HepG2 (cell line): ENCODE measurements around the gene CDC42EP5. TPM values are rescaled to one million over a fixed set of nuclear protein-coding genes. Genes with fewer than 3 reads are reported as not detected.

ENCODE experiments used
- ATAC-seq: fragments of 200-7000 bp; cut with Tn5 transposase; 3 replicates; pipeline ENCODE4 v1.9.1; 2020; ENCODE audit warnings: mild to moderate bottlenecking, moderate library complexity
- BruUV-seq: library from RNA; stranded (reverse); fragments of 400-500 nt; replicated peaks from 2 replicates; lab custom pipeline; 2021; lab: Mats Ljungman, UMichigan
- CTCF ChIA-PET: fragments of 300-600 bp; formaldehyde crosslinking; extraction: SDS; loops from one replicate; lab custom pipeline; 2021; ENCODE audit warnings: low total read pairs, inconsistent platforms, low intra/inter-chr PET ratio; lab: Yijun Ruan, JAX
- POLR2A ChIA-PET: fragments of 350-600 bp; sonication (Branson Sonifier 250); formaldehyde crosslinking; loops from one replicate; lab custom pipeline; 2020; ENCODE audit warnings: antibody characterized with exemption, inconsistent platforms; lab: Yijun Ruan, JAX
- DNase-seq: peaks from one replicate; pipeline ENCODE4 v3.0.0-alpha.2; 2015; ENCODE audit warnings: low spot score
- FAIRE-seq: peaks from 3 replicates; lab custom pipeline; 2011; peaks lifted over from hg19 to GRCh38; lab: Jason Lieb, UNC
- H2AFZ ChIP-seq: one replicate; pipeline ENCODE4 v1.6.1; 2011; ENCODE audit warnings: low read length, inconsistent platforms
- H3K27ac ChIP-seq: fragments of 300-600 bp; 3 replicates; pipeline ENCODE4 v1.8.0; 2011; ENCODE audit warnings: mixed run types, mild to moderate bottlenecking, mixed read lengths, low read length, inconsistent platforms; ENCODE audit not compliant: insufficient read depth; ENCODE audit errors: extremely low read length
- H3K27me3 ChIP-seq, 2 experiments: fragments of 200-600 bp in 1 of 2; 2 replicates in 1 of 2; 3 replicates in 1 of 2; pipeline versions ENCODE4 v1.6.0 to v1.8.0; 2011; ENCODE audit warnings: low read length in 2 of 2, mild to moderate bottlenecking in 2 of 2, moderate library complexity in 2 of 2, inconsistent platforms in 1 of 2; ENCODE audit not compliant: insufficient read depth in 2 of 2, control insufficient read depth in 1 of 2
- H3K36me3 ChIP-seq, 2 experiments: fragments of 200-600 bp in 1 of 2; replicated peaks in 1 of 2; 2 replicates in 1 of 2; 3 replicates in 1 of 2; pipeline versions ENCODE4 v1.5.1 to v1.8.0; 2011; ENCODE audit warnings: low read length in 2 of 2, inconsistent platforms in 1 of 2; ENCODE audit not compliant: insufficient read depth in 2 of 2, control insufficient read depth in 1 of 2
- H3K4me1 ChIP-seq: 2 replicates; pipeline ENCODE4 v1.5.1; 2012; ENCODE audit warnings: low read length, inconsistent platforms; ENCODE audit not compliant: insufficient read depth
- H3K4me2 ChIP-seq: 2 replicates; pipeline ENCODE4 v1.6.0; 2011; ENCODE audit warnings: low read depth, low read length, inconsistent platforms
- H3K4me3 ChIP-seq, 3 experiments: fragments of 200-600 bp in 1 of 3; sonication (generic), shearing (Covaris generic) in 1 of 3; replicated peaks in 1 of 3; 2 replicates each; pipeline ENCODE4 v1.5.1; 2011 to 2016; ENCODE audit warnings: low read length in 3 of 3, inconsistent platforms in 2 of 3, low read depth in 2 of 3, mild to moderate bottlenecking in 2 of 3, control low read depth in 1 of 3, mixed read lengths in 1 of 3; ENCODE audit not compliant: insufficient read depth in 1 of 3
- H3K79me2 ChIP-seq: one replicate; pipeline ENCODE4 v1.6.1; 2011; ENCODE audit warnings: low read length, inconsistent platforms; ENCODE audit not compliant: insufficient read depth
- H3K9ac ChIP-seq: 2 replicates; pipeline ENCODE4 v1.6.0; 2011; ENCODE audit warnings: mild to moderate bottlenecking, low read depth, low read length, inconsistent platforms; ENCODE audit not compliant: insufficient read depth
- H3K9me3 ChIP-seq: 2 replicates; pipeline ENCODE4 v1.5.1; 2012; ENCODE audit warnings: mild to moderate bottlenecking, low read length
- H4K20me1 ChIP-seq: 2 replicates; pipeline ENCODE4 v1.6.0; 2011; ENCODE audit warnings: inconsistent platforms, mild to moderate bottlenecking, low read length, moderate library complexity; ENCODE audit not compliant: insufficient read depth
- RBAK ChIP-seq: sonication (generic); formaldehyde crosslinking; IDR thresholded peaks from 2 replicates; pipeline ENCODE4 v1.5.1; 2020; ENCODE audit warnings: mild to moderate bottlenecking, missing genetic modification reagents
- ZNF12 ChIP-seq: sonication (generic); formaldehyde crosslinking; IDR thresholded peaks from 2 replicates; pipeline ENCODE4 v1.5.0; 2020; ENCODE audit warnings: missing genetic modification reagents
- ZNF263 ChIP-seq: sonication (generic); formaldehyde crosslinking; IDR thresholded peaks from 2 replicates; pipeline ENCODE4 v1.4.0; 2020; ENCODE audit warnings: missing genetic modification reagents
- WGBS: methylation state at CpG from one replicate; pipeline ENCODE4 v1.1.6; 2017; ENCODE audit warnings: low lambda C conversion rate; 5-methylcytosine and 5-hydroxymethylcytosine counted together
- in situ Hi-C: cut with HindIII; loops from 2 replicates; pipeline ENCODE4 v1.10.0; 2017; ENCODE audit warnings: low pct_unique_long_range_greater_than_20kb; ENCODE audit not compliant: extremely low pct_ligation_motif_present
- intact Hi-C: fragments of 100-400 bp; cut with micrococcal nuclease; formaldehyde crosslinking; loops from one replicate; pipeline ENCODE4 v1.10.0; 2022; ENCODE audit not compliant: unreplicated experiment
- polyA plus RNA-seq, 8 experiments: library from polyadenylated mRNA; depleted of rRNA in 3 of 8; stranded (reverse) in 7 of 8; unstranded in 1 of 8; fragments of >200 nt; fragmentation: Illumina TruSeq in 4 of 8; extraction: Trizol in 4 of 8; gene quantifications; 2 replicates each; pipeline versions ENCODE4 v1.2.1 to v1.2.3, GENCODE V29; 2011 to 2016; ENCODE audit warnings: low read depth in 4 of 8, missing spikeins in 1 of 8, mixed read lengths in 1 of 8; ENCODE audit not compliant: insufficient read depth in 1 of 8
- total RNA-seq, 5 experiments: library from RNA; depleted of rRNA; stranded (reverse); fragments of >200 nt; fragmentation: Illumina TruSeq; extraction: Trizol; gene quantifications; 2 replicates each; pipeline ENCODE4 v1.2.3, GENCODE V29; 2016; ENCODE audit warnings: low read depth in 1 of 5
- TF ChIP-seq, protein P1 (sequence below): sonication (generic); formaldehyde crosslinking; IDR thresholded peaks from 2 replicates; pipeline ENCODE4 v1.5.0; 2020; ENCODE audit warnings: mild to moderate bottlenecking, missing genetic modification reagents, moderate library complexity
- TF ChIP-seq, protein P2 (sequence below): IDR thresholded peaks from 2 replicates; pipeline ENCODE4 v1.6.1; 2016; ENCODE audit warnings: mild to moderate bottlenecking, missing biosample characterization, missing genetic modification reagents
- TF ChIP-seq, protein P3 (sequence below): sonication (generic); formaldehyde crosslinking; IDR thresholded peaks from 2 replicates; pipeline ENCODE4 v1.8.1; 2023; ENCODE audit warnings: mild to moderate bottlenecking, moderate library complexity, missing genetic modification reagents

Gene CDC42EP5
- total and polyA plus RNA-seq, 2 of the 13 experiments (the other 11 are each of a cell fraction or from before 2014, with no cell fraction given), result 0.41 to 1.6 TPM

DNA sequence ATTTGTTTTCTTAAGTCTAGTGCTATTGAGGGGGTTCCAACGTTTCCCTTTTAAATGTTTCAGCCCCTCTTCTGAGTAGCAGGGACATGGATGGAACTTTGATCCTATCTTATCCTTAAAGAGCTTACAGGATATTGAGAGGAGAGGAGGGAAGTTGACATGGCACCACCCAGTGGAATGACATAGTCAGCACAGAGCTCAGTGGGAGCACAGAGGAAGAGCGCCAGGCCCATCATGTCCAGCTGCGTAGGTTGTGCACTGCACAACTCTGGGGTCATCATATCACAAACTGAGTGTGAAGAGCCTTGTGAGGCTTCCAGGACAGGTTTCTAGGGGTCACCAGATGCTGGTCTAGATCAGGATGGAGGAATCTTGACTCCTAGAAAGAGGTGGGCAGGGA, 4.6 kb upstream of the CDC42EP5 start:
- Histone ChIP-seq H3K36me3 (no peaks in the 10 kb centered on the region), H3K79me2 (no peaks in the 10 kb centered on the region), H2AFZ (no peak overlapping the region), H3K27me3 (no peaks in the 10 kb centered on the region), H3K4me3 (no peak overlapping the region), H3K9me3 (no peaks in the 10 kb centered on the region), H4K20me1 (no peaks in the 10 kb centered on the region), H3K4me2 (no peak overlapping the region), H3K27ac (no peak overlapping the region), H3K9ac (no peak overlapping the region), H3K4me1 (peaks cover 28% of the 10 kb centered on the region)
- intact Hi-C loops (loop anchor here (2.0 kb wide), 1 partner anchor 199 kb away; no protein-coding TSS in a partner anchor), in situ Hi-C loops (loop anchor here (10.0 kb wide), 1 partner anchor 197 kb away; no protein-coding TSS in a partner anchor)
- TF ChIP-seq, protein P1, sequence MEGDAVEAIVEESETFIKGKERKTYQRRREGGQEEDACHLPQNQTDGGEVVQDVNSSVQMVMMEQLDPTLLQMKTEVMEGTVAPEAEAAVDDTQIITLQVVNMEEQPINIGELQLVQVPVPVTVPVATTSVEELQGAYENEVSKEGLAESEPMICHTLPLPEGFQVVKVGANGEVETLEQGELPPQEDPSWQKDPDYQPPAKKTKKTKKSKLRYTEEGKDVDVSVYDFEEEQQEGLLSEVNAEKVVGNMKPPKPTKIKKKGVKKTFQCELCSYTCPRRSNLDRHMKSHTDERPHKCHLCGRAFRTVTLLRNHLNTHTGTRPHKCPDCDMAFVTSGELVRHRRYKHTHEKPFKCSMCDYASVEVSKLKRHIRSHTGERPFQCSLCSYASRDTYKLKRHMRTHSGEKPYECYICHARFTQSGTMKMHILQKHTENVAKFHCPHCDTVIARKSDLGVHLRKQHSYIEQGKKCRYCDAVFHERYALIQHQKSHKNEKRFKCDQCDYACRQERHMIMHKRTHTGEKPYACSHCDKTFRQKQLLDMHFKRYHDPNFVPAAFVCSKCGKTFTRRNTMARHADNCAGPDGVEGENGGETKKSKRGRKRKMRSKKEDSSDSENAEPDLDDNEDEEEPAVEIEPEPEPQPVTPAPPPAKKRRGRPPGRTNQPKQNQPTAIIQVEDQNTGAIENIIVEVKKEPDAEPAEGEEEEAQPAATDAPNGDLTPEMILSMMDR (CRISPR knock-in tag), result peak; percentile 35
- TF ChIP-seq, protein P2, sequence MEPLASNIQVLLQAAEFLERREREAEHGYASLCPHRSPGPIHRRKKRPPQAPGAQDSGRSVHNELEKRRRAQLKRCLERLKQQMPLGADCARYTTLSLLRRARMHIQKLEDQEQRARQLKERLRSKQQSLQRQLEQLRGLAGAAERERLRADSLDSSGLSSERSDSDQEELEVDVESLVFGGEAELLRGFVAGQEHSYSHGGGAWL (CRISPR knock-in tag), result no peak
- TF ChIP-seq ZNF12, result peak; percentile 59; the same call in 1 of the 2 replicates
- TF ChIP-seq, protein P3, sequence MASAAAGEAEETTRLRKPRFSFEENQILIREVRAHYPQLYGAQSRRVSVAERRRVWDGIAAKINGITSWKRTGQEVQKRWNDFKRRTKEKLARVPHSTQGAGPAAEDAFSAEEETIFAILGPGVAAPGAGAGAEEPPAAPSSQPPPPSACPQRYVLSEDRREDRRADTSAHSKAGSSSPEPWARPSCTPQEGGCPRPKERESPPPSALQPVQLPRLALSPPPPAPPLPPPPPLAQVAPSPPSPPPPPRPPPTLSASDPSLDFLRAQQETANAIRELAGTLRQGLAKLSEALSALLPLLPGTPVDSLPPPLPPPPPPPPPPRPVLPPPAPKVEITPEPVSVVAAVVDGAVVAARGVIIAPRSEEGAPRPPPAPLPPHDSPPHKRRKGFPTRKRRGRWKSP, result no peak
- peak; percentile 85 for TF ChIP-seq ZNF263 (CRISPR knock-in tag)
- 0 out of 2 replicates have a peak, but pooled peaks have one; percentile 32 for TF ChIP-seq RBAK (CRISPR knock-in tag)
- DNase-seq (no peak), ATAC-seq (peak; percentile 68), FAIRE-seq (no peak)
- 14% methylated on average over 3 of the region's 3 CpGs for WGBS
- ChIA-PET POLR2A (no interaction called here), CTCF (no interaction called here)
- BruUV-seq, result no TSS peak
